ENCODE measurements around the gene C1QTNF6. TPM values are rescaled to one million over a fixed set of nuclear protein-coding genes. Genes with fewer than 3 reads are reported as not detected.

C1QTNF6 gene
- total RNA-seq, 1 donor from 2014 or later = 4.6 TPM

- H3K4me1 ChIP-seq = no peaks in the 10 kb centered on the region
- DNase-seq (ENCODE audit: low spot score in 2 of 2) = no peak
- no peak overlapping the region for H3K27ac ChIP-seq
- no peak for TF ChIP-seq CTCF (IDR thresholded peaks at IDR 0.05)
- intact Hi-C loops (cut with DNase I) = no loop called here
- H3K36me3 ChIP-seq = no peaks in the 10 kb centered on the region
- no peak overlapping the region for H3K4me3 ChIP-seq
- H3K27me3 ChIP-seq = no peaks in the 10 kb centered on the region
- H3K9me3 ChIP-seq = no peaks in the 10 kb centered on the region
Measured at GRCh38 chr22:37206118-37206840, 18.2 kb upstream of the C1QTNF6 start.

- no peak for TF ChIP-seq CTCF (IDR thresholded peaks at IDR 0.05)
- no peaks in the 10 kb centered on the region for H3K36me3 ChIP-seq
- no peak overlapping the region for H3K27ac ChIP-seq
- H3K27me3 ChIP-seq = no peaks in the 10 kb centered on the region
- no peaks in the 10 kb centered on the region for H3K4me1 ChIP-seq
- no peak overlapping the region for H3K4me3 ChIP-seq
- intact Hi-C loops (cut with DNase I) = no loop called here
- no peak for DNase-seq (ENCODE audit: low spot score in 2 of 2)
- no peaks in the 10 kb centered on the region for H3K9me3 ChIP-seq
Measured at GRCh38 chr22:37205046-37205445, 17.0 kb upstream of the C1QTNF6 start.

- DNase-seq (ENCODE audit: low spot score in 2 of 2) = no peak
- no peak for TF ChIP-seq CTCF (IDR thresholded peaks at IDR 0.05)
- intact Hi-C loops (cut with DNase I) = no loop called here
Measured at GRCh38 chr22:37204045-37204655, 16.1 kb upstream of the C1QTNF6 start.

GRCh38 chr22:37203354-37204044 lies 15.5 kb upstream of the C1QTNF6 start:
- Histone ChIP-seq H3K9me3 (no peaks in the 10 kb centered on the region), H3K4me3 (no peak overlapping the region), H3K36me3 (no peaks in the 10 kb centered on the region), H3K27ac (no peak overlapping the region), H3K27me3 (no peaks in the 10 kb centered on the region), H3K4me1 (peaks cover 0 to 6% of the 10 kb centered on the region in 2 donors)
- no peak for TF ChIP-seq CTCF (IDR thresholded peaks at IDR 0.05)
- intact Hi-C loops (cut with DNase I) = no loop called here
- DNase-seq (ENCODE audit: low spot score in 2 of 2) = no peak

More at GRCh38 chr22:37204045-37204655, 16.1 kb upstream of the C1QTNF6 start:
- Histone ChIP-seq H3K9me3 (no peaks in the 10 kb centered on the region), H3K4me3 (no peak overlapping the region), H3K4me1 (peaks cover 0 to 4% of the 10 kb centered on the region in 2 donors), H3K27ac (no peak overlapping the region), H3K27me3 (no peaks in the 10 kb centered on the region), H3K36me3 (no peaks in the 10 kb centered on the region)

- H3K27ac ChIP-seq = no peak overlapping the region
Measured at GRCh38 chr22:37202716-37203115, 14.7 kb upstream of the C1QTNF6 start.

More at GRCh38 chr22:37202716-37203115, 14.7 kb upstream of the C1QTNF6 start:
- TF ChIP-seq CTCF (IDR thresholded peaks at IDR 0.05) = no peak
- no peak for DNase-seq (ENCODE audit: low spot score in 2 of 2)
- no peaks in the 10 kb centered on the region for H3K36me3 ChIP-seq
- intact Hi-C loops (cut with DNase I) = no loop called here
- H3K9me3 ChIP-seq = no peaks in the 10 kb centered on the region
- H3K4me1 ChIP-seq = peaks cover 6 to 13% of the 10 kb centered on the region in 2 donors
- no peak overlapping the region for H3K4me3 ChIP-seq
- H3K27me3 ChIP-seq = no peaks in the 10 kb centered on the region

All from ascending aorta (tissue), 2 donors.